Activated T-helper 1 cell treated with anti-CD3 and anti-CD28 coated beads, Interleukin-12 subunit alpha, Interleukin-12 subunit beta, Interleukin-2, Interleukin-4 antibody, amounts not matched to agents 30 ng/mL and 10 ng/mL and 1 ng/mL, durations not matched to agents 14 hours and 24 hours and 36 hours (primary cell): ENCODE measurements around the gene PSME4. TPM values are rescaled to one million over a fixed set of nuclear protein-coding genes. Genes with fewer than 3 reads are reported as not detected.
"Not testable (repeated sequence)": the region's sequence is repeated elsewhere in the genome, so short reads cannot be mapped to it uniquely, and the experiment has no call there.

ENCODE experiments used
- DNase-seq: peaks from one replicate; pipeline ENCODE4 v3.0.0; 2021; ENCODE audit warnings: low spot score
- H3K27ac Mint-ChIP-seq: one replicate; pipeline ENCODE4 v1.8.0; 2021; ENCODE audit warnings: mild to moderate bottlenecking, mixed read lengths
- H3K27me3 Mint-ChIP-seq: one replicate; pipeline ENCODE4 v1.8.0; 2022; ENCODE audit warnings: mild to moderate bottlenecking, moderate library complexity, mixed read lengths; ENCODE audit not compliant: insufficient read depth
- H3K36me3 Mint-ChIP-seq: one replicate; pipeline ENCODE4 v1.8.0; 2021; ENCODE audit warnings: low read depth, mixed read lengths
- H3K4me1 Mint-ChIP-seq: one replicate; pipeline ENCODE4 v1.8.0; 2021; ENCODE audit warnings: low read depth, mixed read lengths
- H3K4me3 Mint-ChIP-seq: one replicate; pipeline ENCODE4 v1.8.0; 2021; ENCODE audit warnings: mild to moderate bottlenecking, moderate library complexity, mixed read lengths
- H3K9me3 Mint-ChIP-seq: one replicate; pipeline ENCODE4 v1.8.0; 2021; ENCODE audit warnings: mixed read lengths
- intact Hi-C: fragments of 100-400 bp; cut with micrococcal nuclease; formaldehyde crosslinking; loops from one replicate; pipeline ENCODE4 v1.15.1; 2024
- total RNA-seq: library from RNA; stranded (reverse); gene quantifications from 2 replicates; pipeline ENCODE4 v1.2.3, GENCODE V29; 2022

The PSME4 gene
- total RNA-seq, 1 donor from 2014 or later = 59.7 TPM

DNA sequence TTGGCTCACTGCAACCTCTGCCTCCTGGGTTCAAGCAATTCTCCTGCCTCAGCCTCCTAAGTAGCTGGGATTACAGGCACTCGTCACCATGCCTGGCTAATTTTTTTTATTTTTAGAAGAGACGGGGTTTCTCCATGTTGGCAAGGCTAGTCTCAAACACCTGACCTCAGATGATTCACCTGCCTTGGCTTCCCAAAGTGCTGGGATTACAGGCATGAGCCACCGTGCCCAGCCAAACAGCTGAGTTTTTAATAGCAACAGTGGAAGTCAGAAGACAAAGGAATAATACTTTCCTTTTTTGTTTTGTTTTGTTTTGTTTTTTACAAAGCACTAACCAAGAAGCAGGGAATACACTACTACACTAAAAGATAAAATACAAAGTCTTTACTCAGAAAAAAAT, 127.9 kb downstream of the PSME4 start:
- H3K9me3 Mint-ChIP-seq = no peaks in the 10 kb centered on the region
- intact Hi-C loops = no loop called here
- H3K36me3 Mint-ChIP-seq = no peaks in the 10 kb centered on the region
- no peak for DNase-seq
- H3K4me3 Mint-ChIP-seq = no peak overlapping the region
- no peak overlapping the region for H3K27ac Mint-ChIP-seq
- H3K4me1 Mint-ChIP-seq = no peaks in the 10 kb centered on the region
- H3K27me3 Mint-ChIP-seq = no peaks in the 10 kb centered on the region

DNA sequence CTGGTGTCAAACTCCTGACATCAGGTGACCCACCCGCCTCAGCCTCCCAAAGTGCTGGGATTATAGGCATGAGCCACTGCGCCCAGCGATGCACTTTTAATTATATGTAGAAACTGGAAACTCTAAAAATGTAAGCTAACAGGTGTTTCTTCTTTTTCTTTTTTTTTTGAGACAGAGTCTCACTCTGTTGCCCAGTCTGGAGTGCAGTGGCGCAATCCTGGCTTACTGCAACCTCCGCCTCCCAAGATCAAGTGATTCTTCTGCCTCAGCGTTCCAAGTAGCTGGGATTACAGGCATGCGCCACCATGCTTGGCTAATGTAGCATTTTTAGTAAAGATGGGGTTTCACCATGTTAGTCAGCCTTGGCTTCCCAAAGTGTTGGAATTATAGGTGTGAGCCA, 129.1 kb downstream of the PSME4 start:
- H3K4me3 Mint-ChIP-seq, DNase-seq, H3K27me3 Mint-ChIP-seq, H3K4me1 Mint-ChIP-seq, H3K36me3 Mint-ChIP-seq, intact Hi-C loops, H3K27ac Mint-ChIP-seq, H3K9me3 Mint-ChIP-seq: not testable (repeated sequence)

DNA sequence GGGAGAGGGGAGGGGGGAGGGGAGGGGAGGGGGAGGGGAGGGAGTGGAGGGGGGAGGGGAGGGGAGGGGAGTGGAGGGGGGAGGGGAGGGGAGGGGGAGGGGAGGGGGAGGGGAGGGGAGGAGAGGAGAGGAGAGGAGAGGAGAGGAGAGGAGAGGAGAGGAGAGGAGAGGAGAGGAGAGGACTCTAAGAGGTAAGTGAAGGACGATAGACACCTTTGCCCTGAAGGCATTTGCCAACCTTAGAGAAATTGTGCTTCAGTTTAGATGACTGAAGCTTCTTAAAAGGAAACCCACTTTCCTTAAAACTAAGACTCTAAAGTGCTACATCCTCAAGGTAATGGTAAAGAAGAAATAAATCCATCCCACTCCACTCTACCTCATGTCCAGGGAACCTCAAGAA, 130.2 kb downstream of the PSME4 start:
- Mint-ChIP-seq H3K9me3 (no peaks in the 10 kb centered on the region), H3K27ac (no peak overlapping the region), H3K4me1 (no peaks in the 10 kb centered on the region), H3K27me3 (no peaks in the 10 kb centered on the region), H3K4me3 (no peak overlapping the region), H3K36me3 (no peaks in the 10 kb centered on the region)
- intact Hi-C loops = no loop called here
- no peak for DNase-seq

DNA sequence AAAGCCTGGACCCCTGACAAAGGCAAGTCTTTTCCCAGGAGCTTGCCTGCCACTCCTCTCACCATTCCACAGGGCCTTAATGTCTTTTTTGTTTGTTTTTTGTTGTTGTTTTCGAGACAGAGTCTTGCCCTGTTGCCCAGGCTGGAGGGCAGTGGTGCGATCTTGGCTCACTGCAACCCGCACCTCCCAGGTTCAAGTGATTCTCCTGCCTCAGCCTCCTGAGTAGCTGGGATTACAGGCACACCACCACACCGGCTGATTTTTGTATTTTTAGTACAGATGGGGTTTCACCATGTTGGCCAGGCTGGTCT, 140.9 kb downstream of the PSME4 start:
- H3K27me3 Mint-ChIP-seq, intact Hi-C loops, H3K27ac Mint-ChIP-seq, DNase-seq, H3K4me1 Mint-ChIP-seq, H3K36me3 Mint-ChIP-seq, H3K9me3 Mint-ChIP-seq, H3K4me3 Mint-ChIP-seq: not testable (repeated sequence)

DNA sequence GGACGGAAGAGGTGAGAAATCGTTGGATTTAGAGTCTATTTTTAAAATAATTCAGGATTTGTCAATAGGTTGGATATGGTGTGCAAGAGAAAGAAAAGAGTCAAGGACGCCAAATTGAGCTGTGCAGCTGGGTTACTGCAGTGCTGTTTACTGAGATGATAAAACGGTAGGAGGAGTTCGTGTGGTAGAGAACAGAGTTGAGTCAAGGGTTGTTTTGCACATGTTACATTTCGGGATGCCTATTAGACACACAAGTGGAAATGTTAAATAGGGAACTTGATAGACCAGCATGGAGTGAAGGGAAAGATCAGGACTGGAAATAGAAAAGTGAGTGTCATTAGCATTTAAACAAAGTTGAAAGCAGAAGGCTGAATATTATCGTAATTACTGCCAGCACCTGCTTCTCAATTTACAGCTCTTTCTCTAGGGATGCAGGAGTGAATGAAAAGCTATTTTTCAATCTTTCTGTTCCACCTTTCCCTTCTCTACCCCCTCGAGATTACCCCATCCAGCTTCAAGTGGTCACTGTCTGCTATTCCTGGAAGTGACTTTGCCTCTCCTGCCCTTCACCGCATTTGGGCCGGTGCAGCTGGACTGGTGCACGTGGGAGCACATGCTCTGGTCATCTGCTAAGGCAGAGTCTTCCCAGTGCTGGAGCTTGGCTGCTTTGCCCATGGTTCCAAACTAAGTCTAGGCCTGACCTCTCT, 141.4 kb downstream of the PSME4 start:
- H3K4me3 Mint-ChIP-seq = no peak overlapping the region
- H3K27me3 Mint-ChIP-seq = no peaks in the 10 kb centered on the region
- H3K9me3 Mint-ChIP-seq = no peaks in the 10 kb centered on the region
- intact Hi-C loops = no loop called here
- no peaks in the 10 kb centered on the region for H3K4me1 Mint-ChIP-seq
- H3K36me3 Mint-ChIP-seq = peaks cover 3% of the 10 kb centered on the region
- no peak overlapping the region for H3K27ac Mint-ChIP-seq
- DNase-seq = no peak

DNA sequence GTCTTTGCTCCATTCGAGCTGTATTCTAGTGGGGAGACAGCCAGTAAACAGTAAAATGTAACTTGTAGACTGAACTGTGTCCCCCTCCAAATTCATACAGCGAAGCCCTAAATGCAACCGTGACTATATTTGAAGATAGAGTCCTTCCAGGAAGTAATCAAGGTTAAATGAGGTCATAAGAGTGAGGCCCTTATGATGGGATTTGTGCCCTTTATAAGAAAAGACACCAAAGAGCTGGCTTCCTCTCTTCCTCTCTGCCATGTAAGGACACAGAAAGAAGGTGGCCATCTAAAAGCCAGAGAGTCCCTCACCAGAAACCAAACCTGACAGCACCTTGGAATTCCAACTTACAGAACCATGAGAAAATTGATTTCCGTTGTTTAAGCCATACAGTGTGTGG, 142.5 kb downstream of the PSME4 start:
- Mint-ChIP-seq H3K36me3 (peaks cover 3% of the 10 kb centered on the region), H3K9me3 (no peaks in the 10 kb centered on the region), H3K4me1 (no peaks in the 10 kb centered on the region), H3K4me3 (no peak overlapping the region), H3K27me3 (no peaks in the 10 kb centered on the region), H3K27ac (no peak overlapping the region)
- no peak for DNase-seq
- intact Hi-C loops = no loop called here

DNA sequence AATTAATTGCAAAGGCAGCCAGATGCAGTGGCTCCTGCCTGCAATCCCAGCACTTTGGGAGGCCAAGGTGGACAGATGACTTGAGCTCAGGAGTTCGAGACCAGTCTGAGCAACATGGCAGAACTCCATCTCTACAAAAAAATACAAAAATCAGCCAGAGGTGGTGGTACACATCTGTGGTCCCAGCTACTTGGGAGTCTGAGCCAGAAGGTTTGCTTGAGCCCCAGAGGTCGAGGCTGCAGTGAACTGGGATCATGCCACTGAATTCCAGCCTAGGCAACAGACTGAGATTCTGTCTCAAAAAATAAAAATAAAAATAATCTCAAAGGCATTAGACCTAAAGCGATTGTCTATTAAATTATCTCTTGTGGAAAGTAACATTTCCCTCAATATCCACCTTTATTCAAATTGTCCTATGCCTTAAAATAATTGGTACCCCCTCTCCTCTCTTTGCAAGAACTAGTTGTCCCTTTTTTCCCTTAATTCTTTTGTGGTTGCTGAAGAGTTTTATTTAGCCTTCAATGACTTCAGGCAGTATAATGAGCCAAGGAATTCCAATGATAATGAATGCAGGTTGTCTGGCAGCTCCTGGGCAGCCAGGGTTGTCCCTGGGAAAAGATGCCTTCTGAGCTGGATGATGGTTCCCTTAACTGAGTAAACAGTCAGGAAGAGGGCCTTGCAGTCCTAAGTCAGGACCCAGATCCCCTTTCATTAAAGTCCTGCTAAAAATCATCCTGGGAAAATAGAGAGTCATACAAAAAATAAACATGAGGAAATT, 143.2 kb downstream of the PSME4 start:
- H3K27me3 Mint-ChIP-seq = no peaks in the 10 kb centered on the region
- no peak overlapping the region for H3K4me3 Mint-ChIP-seq
- intact Hi-C loops = no loop called here
- no peak overlapping the region for H3K27ac Mint-ChIP-seq
- DNase-seq = no peak
- H3K4me1 Mint-ChIP-seq = no peaks in the 10 kb centered on the region
- peaks cover 3% of the 10 kb centered on the region for H3K36me3 Mint-ChIP-seq
- H3K9me3 Mint-ChIP-seq = no peaks in the 10 kb centered on the region

DNA sequence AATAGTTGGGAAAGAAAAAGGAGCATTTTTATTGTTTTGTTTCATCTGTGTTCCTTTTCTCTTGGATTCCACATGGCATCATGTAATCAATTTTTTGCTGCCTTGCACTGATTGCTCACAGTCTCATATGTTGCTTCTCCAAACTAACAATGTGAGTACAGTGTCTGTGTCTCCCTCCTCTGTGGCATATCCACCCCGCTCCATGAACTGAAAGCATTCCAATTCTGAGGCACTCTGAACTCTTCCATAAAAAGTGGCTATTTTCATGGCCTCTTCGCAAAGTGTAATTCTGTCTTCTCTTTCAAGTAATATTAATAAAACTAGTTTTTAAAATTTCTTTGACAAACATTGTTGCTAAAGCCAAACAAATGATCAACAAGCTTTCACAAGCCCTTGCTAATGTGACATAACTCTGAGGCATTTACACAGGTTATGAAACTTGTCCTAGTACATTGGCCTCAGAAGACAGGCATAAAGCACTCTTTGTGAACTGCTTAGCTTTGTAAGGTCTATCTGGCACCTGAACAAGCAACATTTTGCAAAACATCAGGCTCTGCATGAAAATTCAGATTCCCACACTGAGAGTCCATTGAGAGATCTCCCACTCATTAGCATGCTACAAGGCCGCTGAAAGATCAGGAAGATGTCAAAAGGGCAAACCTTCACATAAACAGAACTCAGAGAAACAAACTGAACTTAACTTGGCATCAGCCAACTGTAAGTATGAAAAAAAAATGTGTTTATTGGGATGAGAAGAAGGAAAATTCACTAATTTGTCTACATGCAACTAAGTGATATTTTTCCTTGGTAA, 144.0 kb downstream of the PSME4 start:
- no peaks in the 10 kb centered on the region for H3K27me3 Mint-ChIP-seq
- no peak overlapping the region for H3K27ac Mint-ChIP-seq
- no peaks in the 10 kb centered on the region for H3K4me1 Mint-ChIP-seq
- H3K36me3 Mint-ChIP-seq = peaks cover 3% of the 10 kb centered on the region
- no peaks in the 10 kb centered on the region for H3K9me3 Mint-ChIP-seq
- H3K4me3 Mint-ChIP-seq = no peak overlapping the region
- intact Hi-C loops = no loop called here
- no peak for DNase-seq

DNA sequence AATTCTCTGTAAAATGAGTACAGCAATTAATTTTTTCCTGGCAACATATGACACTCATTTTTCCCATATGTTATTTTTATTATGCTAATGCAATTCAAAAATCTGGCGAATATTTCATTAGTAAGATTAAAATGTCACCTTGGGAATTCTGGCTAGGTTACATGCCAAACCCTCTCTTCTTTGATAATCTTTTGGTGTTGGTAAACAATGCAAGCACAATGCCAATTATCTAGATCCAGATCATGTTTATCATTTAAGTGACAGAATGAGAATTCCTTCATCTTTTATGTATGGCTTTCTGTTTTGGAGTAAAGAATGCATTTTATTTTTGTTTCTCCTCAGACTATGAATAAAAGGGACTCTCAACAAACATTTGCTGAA, 144.8 kb downstream of the PSME4 start:
- intact Hi-C loops = no loop called here
- no peak for DNase-seq
- Mint-ChIP-seq H3K9me3 (no peaks in the 10 kb centered on the region), H3K4me3 (no peak overlapping the region), H3K27ac (no peak overlapping the region), H3K27me3 (no peaks in the 10 kb centered on the region), H3K4me1 (no peaks in the 10 kb centered on the region), H3K36me3 (peaks cover 3% of the 10 kb centered on the region)

DNA sequence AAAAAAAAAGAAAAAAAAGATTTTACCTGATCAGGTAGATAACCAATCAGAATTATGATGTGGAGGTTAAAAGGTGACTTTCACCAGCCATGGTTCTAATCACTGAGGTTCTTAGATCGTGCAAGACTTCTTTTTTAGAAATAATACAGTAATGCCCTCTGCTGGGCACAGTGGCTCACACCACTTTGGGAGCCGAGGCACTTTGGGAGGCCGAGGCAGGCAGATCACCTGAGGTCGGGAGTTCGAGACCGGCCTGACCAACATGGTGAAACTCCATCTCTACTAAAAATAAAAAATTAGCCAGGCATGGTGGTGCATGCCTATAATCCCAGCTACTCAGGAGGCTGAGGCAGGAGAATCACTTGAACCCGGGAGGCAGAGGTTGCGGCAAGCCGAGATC, 147.2 kb downstream of the PSME4 start:
- H3K36me3 Mint-ChIP-seq = peaks cover 11% of the 10 kb centered on the region
- DNase-seq = peak; percentile 4
- H3K27ac Mint-ChIP-seq, H3K4me3 Mint-ChIP-seq, intact Hi-C loops, H3K9me3 Mint-ChIP-seq, H3K27me3 Mint-ChIP-seq, H3K4me1 Mint-ChIP-seq: not testable (repeated sequence)

DNA sequence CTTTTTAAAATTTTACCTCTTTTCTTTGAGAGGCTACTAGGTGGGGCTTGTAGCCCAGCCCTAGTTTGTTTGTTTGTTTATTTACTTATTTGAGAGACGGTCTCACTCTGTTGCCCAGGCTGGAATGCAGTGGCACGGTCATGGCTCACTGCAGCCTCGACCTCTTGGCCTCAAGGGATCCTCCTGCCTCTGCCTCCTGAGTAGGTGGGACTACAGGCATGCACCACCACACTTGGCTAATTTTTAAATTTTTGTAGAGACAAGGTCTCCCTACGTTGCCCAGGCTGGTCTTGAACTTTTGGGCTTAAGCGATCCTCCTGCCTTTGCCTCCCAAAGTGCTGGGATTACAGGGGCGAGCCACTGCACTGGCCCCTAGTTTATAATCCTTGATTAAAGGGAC, 149.0 kb downstream of the PSME4 start:
- no peak overlapping the region for H3K27ac Mint-ChIP-seq
- no peak overlapping the region for H3K4me3 Mint-ChIP-seq
- H3K27me3 Mint-ChIP-seq = no peaks in the 10 kb centered on the region
- intact Hi-C loops = no loop called here
- H3K4me1 Mint-ChIP-seq = no peaks in the 10 kb centered on the region
- no peaks in the 10 kb centered on the region for H3K9me3 Mint-ChIP-seq
- DNase-seq = no peak
- H3K36me3 Mint-ChIP-seq = peaks cover 17% of the 10 kb centered on the region

DNA sequence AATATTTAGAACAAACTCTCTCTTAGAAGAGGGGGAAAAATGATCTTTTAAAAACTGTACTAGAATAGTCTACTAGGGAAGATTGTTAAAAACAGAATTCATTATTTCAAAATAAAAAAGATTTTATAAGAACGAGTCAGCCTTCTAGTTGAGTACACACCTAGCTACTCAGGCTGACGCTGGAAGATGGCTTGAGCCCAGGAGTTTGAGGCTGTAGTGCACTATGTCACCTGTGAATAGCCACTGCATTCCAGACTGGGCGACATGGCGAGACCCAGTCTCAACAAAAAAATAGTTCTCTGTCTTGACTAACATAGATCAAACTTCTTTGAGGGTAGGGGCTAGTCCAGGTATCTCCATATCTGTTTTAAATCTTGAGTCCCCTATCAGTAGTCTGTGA, 150.1 kb downstream of the PSME4 start:
- intact Hi-C loops = no loop called here
- no peaks in the 10 kb centered on the region for H3K4me1 Mint-ChIP-seq
- H3K36me3 Mint-ChIP-seq = peaks cover 23% of the 10 kb centered on the region
- no peaks in the 10 kb centered on the region for H3K27me3 Mint-ChIP-seq
- no peak overlapping the region for H3K4me3 Mint-ChIP-seq
- H3K9me3 Mint-ChIP-seq = no peaks in the 10 kb centered on the region
- no peak overlapping the region for H3K27ac Mint-ChIP-seq
- DNase-seq = no peak

DNA sequence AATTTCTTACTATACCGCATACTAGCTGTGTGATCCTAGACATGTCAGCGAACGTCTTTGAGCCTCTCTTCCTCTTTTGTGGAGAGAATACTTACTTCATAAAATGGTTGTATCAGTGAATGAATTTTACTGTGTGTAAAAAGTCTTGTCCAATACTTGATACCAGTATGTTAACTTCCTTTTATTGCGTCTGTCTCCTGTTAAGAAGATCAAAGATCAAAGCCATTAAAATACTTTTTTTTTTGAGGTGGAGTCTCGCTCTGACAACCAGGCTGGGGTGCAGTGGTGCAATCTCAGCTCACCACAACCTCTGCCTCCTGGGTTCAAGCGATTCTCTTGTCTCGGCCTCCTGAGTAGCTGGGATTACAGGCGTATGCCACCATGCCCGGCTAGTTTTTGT, 150.7 kb downstream of the PSME4 start:
- H3K4me1 Mint-ChIP-seq = no peaks in the 10 kb centered on the region
- H3K27me3 Mint-ChIP-seq = no peaks in the 10 kb centered on the region
- no peaks in the 10 kb centered on the region for H3K9me3 Mint-ChIP-seq
- no peak overlapping the region for H3K27ac Mint-ChIP-seq
- DNase-seq = no peak
- peaks cover 30% of the 10 kb centered on the region for H3K36me3 Mint-ChIP-seq
- no peak overlapping the region for H3K4me3 Mint-ChIP-seq
- intact Hi-C loops = no loop called here
